ENCODE results near the gene SLC46A1.

Gene SLC46A1

DNA sequence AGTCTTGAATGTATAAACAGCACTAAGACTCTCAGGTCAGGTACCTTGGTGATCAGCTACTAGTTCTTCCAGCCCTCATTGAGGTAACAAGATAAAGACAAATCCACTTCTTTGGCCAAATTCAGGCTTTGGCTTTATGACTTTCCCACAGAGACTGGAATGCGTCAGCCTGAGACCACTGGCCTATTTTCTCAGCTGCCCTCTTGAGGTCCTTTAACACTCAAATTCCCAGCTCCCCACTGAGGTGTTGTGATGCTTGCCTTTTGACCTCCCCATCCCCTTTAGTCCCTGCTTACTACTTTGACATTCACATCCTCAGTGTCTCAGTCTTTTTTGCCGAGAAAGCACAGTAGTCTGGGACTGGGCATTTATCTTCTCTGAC lies 59.8 kb downstream of the SLC46A1 start:
- H3K4me3 ChIP-seq (replicated peaks; ENCODE audit: low read depth, low read length): no peak overlapping the region
- no peak for DNase-seq (ENCODE audit: low read depth)

DNA sequence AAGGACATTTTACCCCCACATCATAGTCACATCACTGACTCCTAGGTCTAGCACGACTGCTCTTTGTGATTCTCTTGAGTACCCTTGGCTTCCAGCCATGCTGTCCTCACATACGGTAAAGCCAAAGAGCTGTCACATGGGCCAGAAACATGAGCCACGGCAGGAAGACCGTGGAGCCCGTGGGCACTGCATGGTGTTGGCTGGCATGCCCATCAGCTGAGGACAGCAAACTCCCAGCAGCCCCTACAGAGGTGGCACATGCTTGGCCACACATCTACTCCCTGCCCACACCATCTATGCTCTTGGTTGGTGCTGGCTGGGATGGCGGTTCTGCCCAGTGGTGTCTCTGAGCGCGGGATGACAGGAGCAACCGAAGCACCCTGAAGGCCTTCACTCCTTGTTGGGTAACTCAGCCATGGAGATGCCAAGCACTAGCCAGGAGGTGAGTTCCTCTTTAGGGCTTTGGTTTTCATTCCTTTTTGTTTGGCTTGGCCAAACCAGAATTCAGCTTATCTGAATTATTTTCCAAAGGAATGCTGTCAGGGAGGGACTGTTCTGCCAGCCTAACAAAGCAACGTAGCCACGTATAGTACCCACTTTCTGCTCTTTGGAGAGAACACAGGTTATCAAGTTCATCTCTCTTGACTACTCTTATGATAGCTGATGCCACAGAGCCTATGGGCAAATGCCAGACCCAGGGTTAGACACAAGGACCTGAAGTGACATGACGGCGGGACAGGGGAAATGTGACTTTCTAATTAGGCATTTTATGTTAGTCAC lies 60.4 kb downstream of the SLC46A1 start:
- DNase-seq (ENCODE audit: low read depth): no peak
- TF ChIP-seq, protein P1, sequence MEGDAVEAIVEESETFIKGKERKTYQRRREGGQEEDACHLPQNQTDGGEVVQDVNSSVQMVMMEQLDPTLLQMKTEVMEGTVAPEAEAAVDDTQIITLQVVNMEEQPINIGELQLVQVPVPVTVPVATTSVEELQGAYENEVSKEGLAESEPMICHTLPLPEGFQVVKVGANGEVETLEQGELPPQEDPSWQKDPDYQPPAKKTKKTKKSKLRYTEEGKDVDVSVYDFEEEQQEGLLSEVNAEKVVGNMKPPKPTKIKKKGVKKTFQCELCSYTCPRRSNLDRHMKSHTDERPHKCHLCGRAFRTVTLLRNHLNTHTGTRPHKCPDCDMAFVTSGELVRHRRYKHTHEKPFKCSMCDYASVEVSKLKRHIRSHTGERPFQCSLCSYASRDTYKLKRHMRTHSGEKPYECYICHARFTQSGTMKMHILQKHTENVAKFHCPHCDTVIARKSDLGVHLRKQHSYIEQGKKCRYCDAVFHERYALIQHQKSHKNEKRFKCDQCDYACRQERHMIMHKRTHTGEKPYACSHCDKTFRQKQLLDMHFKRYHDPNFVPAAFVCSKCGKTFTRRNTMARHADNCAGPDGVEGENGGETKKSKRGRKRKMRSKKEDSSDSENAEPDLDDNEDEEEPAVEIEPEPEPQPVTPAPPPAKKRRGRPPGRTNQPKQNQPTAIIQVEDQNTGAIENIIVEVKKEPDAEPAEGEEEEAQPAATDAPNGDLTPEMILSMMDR (IDR thresholded peaks at IDR 0.05; ENCODE audit: low read length, missing control alignments): no peak
- no peak overlapping the region for H3K4me3 ChIP-seq (replicated peaks; ENCODE audit: low read depth, low read length)

More for the DNA sequence above, 59.8 kb downstream of the SLC46A1 start:
- TF ChIP-seq, protein P1 (IDR thresholded peaks at IDR 0.05; ENCODE audit: low read length, missing control alignments): no peak

All from fibroblast of pulmonary artery (primary cell).